GM19238 (cell line): ENCODE measurements around the gene VPS39.
A peak's percentile ranks its signal among the peaks of the same experiment; 100 is the strongest.

ENCODE experiments used
- DNase-seq: peaks from one replicate; pipeline ENCODE4 v3.0.0; 2011; ENCODE audit warnings: low spot score; ENCODE audit not compliant: insufficient read length

VPS39 gene

DNA sequence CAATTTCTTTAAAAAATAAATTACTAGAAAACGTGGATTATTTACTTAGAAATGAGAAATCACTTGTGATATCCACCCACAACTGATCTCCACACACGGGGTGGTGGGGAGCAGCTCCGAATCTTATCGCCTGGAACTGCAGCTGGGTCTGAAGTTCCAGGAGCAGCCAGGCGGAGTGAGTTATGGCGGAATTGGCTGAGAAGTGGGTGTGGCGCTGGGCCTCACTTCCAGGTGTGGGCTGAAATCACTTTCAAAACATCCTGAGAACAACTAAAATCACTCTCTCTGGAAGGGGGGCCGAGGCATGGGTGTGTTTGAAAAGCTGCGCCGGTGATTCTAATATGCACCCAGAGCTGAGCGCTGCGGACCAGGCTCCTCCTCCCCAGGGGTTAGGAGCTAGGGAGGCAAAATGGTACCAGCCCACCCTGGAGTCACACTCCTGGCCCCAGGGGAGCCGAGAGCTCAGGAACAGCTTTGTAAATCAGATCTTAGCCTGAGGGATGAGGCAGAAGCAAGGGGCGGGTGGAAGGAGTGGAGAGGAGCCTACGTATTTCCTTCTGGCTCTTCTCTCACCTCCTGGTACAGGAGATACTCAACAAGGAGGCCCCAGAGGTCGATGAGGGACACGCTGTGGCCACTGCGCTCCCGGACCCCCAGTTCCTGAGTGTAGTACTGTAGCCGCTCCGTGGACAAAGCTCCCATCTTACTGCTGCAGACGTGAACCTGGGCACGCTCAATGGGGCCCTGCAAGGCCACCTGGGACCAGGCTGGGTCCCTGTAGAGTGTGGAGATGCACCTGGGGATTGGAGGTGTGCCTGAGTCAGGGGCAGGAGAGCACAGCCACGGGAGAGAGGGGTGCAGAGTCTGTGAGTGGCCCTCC lies 61.3 kb downstream of the VPS39 start:
- DNase-seq = no peak

DNA sequence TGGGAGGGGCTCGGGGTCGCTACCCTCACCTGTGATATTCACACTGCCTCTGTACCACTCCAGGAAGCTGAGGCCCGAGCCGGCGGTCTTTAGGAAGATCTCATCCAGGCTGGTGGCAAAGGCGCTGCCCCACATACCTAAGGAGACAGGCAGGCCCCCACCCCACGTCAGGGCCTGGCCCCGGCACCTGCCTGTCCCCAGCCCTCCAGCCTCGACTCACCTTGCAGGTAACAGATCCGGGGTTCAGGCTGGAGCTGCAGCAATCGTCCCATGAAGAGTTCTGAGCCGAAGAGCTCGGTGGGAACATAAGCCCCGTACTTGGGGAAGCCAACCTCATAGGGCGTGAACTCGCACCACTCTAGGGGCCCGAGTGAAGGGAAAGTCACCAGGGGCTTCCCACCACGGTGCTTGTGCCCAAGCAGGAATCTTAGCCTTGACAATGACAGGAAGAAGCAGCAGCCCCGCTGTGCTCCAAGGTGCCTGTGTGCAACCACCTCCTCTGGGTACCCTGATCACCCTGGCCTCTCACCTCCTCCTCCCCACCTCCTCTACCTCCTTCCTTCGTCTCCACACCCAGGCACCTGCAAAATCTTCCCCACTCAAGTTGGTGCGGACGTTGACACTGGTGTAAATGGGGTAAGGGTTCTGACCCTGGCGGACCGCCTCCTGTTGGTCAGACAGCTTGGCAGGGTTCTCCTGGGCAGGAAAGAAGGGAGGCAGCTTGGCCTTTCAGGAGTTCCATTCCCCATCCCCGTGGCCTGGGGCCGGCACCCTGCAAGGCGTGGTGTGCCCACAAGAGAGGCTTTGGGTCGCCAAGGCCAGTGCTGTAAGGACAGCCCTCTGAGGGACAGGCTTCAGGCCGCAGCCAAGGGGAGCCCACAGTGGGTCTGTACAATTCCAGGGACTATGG lies 62.3 kb downstream of the VPS39 start:
- no peak for DNase-seq

DNA sequence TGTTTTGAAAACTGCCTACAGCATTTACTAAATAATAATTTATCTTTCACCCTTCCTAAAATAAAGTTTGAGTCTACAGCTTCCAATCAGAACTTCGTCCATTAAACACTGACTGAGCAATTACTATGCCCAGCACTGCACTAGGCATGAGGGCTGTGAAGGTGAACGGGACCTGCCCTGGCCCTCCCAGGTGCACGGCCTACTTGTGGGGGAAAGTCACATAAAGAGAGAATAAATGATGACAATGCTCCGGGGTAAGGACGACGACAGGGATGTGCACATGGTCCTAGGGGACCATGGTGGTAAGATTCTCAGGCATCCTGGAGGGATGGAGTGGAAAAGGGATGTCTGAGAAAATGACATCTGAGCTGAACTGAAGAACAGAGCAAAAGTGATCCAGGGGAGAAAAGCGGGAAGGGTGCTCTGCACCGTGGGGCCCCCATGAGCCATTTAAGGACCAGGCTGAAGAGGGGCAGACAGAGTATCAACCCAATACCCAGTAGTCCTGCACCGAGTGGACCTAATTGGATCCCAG lies 63.2 kb downstream of the VPS39 start:
- DNase-seq = no peak

DNA sequence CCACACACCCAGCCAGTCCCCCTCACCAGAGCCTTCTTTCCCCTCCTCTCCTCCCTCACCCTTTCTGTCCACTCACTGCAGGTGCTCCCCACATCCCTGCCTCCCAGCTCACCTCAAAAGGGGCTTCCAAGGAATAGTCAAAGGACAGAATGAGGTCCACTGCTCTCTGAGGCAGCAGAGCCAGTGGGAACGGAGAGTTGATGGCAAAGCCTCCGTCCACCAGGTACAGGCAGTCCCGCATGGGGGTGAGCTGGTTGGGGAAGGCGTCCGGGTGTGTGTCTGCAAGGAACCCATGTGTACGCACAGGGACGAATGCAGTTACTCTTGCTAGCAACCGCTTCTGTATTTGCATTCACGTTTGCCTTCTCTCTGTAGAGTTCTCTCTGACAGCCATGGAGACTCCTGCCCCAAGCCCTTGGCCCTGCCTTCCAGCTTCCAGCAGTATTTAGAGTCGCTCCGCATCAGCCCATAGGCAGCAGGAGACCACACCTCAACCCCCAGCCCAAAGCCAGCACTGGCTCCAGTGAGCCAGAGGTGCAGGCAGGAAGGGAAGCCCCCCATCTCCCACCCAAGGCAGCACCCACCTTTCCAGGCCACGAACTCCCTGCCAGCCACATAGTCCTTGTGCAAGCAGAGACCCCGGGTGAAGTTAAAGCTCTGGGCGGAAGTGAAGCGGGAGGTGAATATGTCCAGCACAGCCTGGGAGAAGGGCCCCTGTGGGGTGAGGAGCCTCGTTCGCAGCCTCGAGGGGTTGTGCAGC lies 64.1 kb downstream of the VPS39 start:
- DNase-seq = no peak

DNA sequence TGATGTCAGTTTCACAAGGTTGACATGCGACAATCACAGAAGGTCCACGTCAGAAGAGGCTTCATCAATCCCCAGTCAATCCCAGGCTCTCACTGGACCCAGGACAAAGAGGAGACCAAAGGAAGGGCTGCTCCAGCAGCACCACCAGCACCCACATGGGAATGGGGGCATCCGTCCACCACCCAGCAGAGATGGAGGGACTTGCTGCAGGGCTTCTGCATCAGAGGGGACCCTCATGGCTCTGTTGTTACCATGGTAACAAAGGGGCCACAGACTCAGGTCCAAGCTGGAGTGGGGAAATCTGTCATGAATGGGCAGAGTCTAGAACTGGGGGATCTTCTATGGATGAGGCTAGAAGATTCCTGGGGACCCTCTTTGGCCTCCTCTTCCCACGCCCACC lies 64.7 kb downstream of the VPS39 start:
- no peak for DNase-seq

DNA sequence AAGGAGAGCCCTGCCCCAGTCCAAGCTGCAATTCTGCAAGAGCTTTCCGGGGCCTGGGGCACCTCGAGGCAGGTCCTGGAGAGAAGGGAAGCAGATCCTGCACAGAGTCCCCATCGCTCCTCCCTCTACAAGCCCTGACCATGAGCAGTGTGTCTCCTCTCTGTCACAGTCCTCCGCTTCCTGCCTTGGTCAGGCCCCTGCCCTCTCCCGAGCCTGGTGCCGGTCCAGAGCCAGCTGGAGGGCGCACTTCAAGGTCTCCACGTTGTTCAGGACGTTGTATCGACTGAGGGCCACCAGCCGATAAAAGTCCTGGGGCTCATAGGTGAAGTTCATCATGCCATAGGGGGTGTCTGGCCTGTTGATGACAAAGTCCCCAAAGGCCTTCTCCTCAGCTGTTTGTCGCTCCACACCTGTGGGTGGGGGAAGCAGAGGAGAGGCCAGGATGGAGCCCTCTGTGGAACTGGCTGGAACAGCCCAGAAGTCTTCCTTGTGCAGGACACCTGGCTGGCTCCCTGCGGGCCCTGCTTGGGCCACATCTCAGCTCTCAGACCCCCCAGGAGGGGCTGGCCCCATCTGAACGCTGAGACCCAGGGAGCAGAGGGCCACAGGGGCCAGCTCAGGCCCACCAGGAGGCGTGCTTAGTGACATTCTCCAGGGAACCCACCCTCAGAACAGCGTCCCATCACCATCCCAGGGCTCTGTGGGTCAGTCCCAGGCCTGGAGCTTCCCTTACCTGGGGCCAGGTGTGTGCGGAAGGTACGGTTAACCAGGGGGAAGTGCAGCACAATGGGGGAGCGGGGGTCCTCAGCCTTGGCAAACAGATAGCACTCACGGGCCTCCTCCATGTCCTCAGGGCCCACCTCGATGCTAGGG lies 66.1 kb downstream of the VPS39 start:
- no peak for DNase-seq

DNA sequence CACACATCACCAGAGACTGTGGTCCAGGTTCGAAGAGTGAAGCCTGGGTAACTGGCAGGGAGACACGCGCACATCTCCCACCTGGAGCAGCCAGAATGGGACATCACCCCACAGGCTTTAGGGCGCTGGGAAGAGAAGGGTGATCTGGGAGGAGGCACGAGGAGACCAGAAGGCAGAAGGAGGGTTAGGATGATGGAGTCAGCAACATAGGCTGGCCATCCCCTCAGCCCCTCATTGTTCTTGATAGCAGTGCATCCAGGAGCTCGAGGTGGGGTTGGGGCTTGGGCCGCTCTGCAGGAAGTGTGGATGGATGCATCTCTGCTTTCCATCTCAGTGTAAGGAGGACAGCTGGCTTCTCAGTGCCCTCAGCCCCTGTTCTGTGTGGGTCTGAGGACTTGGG lies 66.9 kb downstream of the VPS39 start:
- DNase-seq = no peak

DNA sequence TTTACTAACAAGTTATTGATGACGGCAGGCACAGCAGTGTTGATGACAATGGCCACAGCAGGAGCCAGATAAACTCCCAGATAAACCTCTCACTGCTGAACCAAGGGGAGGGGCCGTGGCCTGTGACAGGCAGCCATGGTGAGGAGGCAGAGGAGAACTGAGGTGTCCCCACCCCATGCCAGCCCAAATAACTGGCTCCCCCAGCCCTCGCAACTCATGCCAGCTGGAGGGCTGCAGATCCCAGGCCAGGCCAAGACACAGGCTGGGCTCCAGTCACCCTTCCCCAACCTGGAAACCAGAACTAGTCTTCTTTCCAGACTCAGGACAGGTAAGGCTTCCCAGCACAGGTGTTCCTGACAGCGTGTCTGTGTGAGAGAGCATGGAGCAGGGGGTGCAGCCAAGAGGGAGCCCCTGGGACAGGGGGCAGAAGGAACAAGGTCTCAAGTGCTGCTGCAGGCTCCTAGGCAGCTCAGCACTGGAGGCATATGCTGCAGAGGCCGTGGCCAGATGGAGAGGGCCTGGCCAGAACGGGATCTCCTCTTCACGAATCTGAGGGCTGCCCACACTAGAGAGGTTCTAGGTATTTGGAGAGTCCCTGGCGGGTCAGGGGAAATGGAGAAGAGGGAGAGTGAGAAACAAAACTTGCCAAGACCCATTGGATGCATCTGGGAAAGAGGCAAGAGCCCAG lies 67.6 kb downstream of the VPS39 start:
- DNase-seq = no peak

DNA sequence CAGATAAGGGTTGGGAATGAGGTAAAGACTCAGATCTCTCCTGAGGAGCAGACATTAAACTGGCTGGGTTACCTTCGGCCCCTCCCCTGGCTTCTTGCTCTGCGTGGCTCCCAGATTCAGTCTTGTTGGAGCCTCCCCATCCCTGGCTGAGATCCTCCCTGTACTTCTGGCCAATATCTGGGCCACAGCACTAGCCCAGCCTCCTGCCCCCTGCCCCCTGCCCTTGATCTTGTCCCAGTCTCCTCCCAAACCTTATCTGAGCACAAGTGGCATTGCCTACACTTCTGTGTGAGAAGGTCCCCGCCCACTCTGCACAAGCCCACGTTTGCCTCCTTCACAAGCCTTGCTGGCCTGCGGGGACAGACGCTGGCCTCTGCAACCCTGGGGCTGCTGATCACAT lies 68.5 kb downstream of the VPS39 start:
- no peak for DNase-seq

DNA sequence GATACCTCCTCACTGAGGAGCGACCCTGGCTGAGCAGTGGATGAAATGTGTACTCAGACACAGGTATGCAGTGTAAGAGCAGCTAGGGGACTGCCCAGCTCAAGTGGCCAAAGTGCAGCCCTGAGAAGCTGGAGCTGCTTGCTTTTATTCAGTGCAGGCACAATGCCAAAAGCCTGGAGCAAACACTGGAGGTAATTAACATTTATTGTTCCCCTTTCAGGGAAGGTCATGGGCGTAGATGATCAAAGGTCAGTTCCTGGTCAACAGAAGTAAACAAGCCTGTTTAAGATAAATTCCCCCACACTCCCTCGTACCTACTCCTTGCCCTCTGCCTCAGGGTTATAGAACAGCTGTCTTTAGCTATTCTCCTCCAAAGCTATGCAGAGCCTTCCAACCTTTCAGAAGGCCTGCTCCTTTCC lies 69.1 kb downstream of the VPS39 start:
- no peak for DNase-seq

DNA sequence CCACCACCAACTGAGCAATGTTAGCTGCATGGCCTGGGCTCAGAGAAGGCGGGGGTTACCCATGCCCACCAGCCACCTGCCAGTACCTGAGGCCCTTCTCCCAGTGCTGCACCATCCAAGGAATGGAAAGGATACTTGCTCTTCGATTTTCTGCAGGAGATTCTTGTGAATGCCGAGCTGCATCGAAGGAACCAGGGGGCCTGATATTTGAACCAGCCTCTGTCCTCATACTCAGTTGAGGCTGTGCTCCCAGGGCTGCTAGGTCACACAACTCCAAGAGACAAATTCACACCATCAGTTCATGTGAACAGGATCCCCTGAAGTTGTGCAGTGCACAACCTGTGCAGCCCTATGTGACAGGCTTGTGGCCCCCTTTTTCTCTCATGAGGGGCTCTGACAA lies 69.7 kb downstream of the VPS39 start:
- no peak for DNase-seq

DNA sequence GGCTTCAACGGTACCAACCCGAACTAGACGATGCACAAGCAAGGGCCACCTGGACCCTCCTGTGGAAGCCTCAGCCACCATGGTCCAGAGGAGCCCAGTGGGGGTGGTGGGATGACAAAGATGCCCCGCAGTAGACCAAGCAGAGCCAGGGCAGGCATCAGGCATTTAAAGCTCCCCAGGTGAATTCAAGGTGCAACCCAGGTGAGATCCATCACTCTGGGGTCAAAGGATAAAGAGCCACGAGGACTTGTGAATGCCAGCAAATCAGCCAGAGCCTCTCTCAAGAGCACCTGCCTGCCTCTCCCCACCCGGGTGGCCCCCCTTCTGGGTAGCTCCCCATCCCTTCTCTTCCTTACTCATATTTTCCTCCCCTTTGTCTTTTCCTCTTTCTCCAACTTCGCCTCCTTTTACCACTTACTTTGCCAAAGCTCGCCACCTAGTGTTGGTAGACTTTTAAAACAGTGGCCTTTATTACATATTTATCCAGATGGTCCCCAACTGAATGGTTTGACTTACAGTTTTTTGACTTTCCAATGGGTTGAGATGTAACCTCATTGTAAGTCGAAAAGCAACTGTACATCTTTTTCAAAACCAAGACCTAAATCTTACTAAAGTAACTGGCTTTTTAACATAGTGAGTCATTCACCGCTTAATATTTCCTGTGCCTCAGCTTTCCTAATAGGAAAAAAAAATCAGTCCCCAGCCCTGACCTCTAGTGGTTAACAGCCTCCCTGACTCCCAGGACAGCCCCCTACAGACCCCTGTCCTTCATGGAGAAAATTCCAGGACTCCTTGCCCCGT lies 70.4 kb downstream of the VPS39 start:
- DNase-seq = no peak

DNA sequence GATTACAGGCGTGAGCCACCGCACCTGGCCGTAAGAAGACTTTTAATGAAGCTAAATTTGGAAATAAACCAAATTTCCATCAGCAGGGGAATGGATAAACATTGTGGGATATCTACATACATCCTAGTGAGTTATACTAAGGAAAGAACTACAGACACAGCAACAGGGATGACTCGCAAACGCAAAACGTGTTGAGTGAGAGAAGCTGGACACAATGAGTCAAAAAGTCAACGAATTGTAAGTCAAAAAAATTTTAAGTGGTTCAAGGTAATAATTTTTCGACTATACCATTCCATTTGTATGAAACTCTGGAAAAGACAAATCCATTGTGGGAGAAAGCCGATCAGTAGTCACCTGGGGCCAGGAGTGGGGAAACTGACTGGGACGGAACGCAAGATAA lies 71.6 kb downstream of the VPS39 start:
- DNase-seq = no peak

DNA sequence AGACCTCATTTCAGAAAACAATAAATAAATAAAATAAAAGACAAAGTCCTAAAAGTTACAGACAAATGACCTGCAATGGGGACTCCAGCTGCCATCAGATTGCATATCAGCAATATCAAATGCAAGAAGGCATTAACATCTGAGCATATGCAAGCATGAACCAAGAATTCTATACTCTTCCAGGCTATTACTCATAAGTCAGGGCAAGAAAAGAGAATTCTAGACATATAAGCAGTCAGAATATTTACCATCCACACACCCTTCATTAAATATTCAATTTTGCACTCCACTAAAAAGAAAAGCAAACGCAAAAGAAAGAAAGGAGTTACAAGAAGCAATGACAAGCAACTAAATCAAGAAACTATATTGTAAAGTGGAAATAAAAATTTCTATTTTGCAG lies 72.8 kb downstream of the VPS39 start:
- no peak for DNase-seq

DNA sequence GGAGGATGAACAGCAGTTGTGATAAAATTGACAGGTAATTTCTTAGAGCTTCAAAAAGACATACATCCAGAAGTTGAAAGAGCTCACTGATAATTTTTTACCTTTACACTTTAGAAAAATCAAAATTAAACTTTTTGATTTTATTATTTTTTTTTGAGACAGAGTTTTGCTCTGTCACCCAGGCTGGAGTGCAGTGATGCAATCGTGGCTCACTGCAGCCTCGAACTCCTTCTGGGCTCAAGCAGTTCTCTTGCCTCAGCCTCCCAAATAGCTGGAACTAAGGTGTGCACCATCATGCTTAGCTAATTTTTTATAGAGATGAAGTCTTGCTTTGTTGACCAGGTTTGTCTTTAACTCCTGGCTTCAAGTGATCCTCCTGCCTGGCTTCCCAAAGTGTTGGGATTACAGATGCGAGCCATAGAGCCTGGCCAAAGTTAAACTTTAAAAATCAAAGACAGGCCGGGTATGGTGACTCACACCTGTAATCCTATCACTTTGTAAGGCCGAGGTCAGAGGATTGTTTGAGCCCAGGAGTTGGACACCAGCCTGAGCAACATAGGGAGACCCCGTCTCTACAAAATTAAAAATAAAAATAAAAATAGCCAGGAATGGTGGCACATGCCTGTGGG lies 73.4 kb downstream of the VPS39 start:
- no peak for DNase-seq

DNA sequence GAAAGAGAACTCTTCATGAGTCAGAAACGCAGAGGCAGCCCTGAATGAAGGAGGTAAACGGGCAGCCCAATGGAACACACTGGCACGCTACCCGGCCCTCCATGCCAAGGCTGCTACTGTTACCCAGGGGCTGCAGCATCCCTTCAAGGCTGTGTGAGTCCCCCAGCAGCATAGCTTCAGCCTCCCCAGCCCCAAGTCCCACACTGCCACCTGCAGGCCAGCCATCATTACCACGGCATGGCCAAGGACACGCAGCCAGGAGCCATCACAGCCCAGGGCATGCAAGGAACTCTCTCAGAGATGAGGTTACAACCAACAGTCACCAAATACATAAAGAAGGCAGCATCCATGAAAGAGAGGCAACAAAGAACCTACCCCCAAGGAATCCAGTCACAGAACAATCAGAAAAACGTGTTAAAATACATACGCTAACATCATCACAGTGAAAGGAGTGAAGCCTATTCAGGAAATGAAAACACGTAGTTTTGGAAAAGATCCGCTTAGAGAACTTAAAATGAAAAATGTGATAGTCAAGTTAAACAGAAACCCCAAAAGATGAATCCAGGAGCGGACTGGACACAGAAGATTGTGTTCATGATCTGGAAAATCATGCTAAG lies 74.1 kb downstream of the VPS39 start:
- peak; percentile 44 for DNase-seq

DNA sequence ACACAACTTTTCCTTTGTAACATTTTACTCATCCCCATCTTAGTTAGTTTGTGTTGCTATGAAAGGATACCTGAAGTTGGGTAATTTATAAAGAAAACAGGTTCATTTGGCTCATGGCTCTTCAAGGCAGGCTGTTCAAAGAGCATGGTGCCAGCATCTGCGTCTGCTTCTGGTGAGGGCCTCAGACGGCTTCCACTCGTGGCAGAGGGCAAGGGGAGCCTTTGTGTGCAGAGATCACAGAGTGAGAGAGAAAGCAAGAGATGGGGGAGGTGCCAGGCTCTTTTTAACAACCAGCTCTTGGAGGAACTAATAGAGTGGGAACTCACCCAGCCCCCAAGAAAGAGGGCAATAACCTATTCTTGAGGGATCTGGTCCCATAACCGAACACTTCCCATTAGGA lies 74.7 kb downstream of the VPS39 start:
- DNase-seq = no peak
